G401 (cell line): ENCODE measurements around the gene ZNF169. TPM values are rescaled to one million over a fixed set of nuclear protein-coding genes. Genes with fewer than 3 reads are reported as not detected.
"Not testable (repeated sequence)": the region's sequence is repeated elsewhere in the genome, so short reads cannot be mapped to it uniquely, and the experiment has no call there.

Source experiments
- DNase-seq: peaks from one replicate; pipeline ENCODE4 v3.0.0-alpha.2; 2015; ENCODE audit warnings: low spot score
- in situ Hi-C: cut with HindIII; loops from 2 replicates; pipeline ENCODE4 v1.10.0; 2016; ENCODE audit warnings: low sequenced_read_pairs, mixed read lengths
- total RNA-seq: library from RNA; depleted of rRNA; stranded (reverse); fragments of >200 nt; shearing (Covaris generic); gene quantifications from 2 replicates; pipeline ENCODE4 v1.2.3, GENCODE V29; 2014; rRNA removed

ZNF169 gene
- total RNA-seq, 1 experiment from 2014 or later: 1.0 TPM

- in situ Hi-C loops, DNase-seq: not testable (repeated sequence)
These were observed 77.3 kb downstream of the ZNF169 start for GRCh38 chr9:94336445-94336844.

- DNase-seq, in situ Hi-C loops: not testable (repeated sequence)
These were observed 79.6 kb downstream of the ZNF169 start for GRCh38 chr9:94338723-94339122.

DNA sequence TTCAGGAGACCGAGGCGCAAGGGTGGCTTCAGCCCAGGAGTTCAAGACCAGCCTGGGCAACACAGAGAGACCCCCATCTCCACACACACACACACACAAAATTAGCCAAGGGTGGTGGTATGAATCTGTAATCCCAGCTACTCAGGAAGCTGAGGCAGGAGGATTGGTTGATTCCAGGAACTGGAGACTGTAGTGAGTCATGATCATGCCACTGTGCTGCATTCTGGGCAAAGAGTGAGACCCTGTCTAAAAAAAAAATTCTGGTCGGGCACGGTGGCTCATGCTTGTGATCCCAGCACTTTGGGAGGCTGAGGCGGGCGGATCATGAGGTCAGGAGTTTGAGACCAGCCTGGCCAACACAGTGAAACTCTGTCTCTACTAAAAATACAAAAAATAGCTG lies 80.6 kb downstream of the ZNF169 start:
- in situ Hi-C loops, DNase-seq: not testable (repeated sequence)

DNA sequence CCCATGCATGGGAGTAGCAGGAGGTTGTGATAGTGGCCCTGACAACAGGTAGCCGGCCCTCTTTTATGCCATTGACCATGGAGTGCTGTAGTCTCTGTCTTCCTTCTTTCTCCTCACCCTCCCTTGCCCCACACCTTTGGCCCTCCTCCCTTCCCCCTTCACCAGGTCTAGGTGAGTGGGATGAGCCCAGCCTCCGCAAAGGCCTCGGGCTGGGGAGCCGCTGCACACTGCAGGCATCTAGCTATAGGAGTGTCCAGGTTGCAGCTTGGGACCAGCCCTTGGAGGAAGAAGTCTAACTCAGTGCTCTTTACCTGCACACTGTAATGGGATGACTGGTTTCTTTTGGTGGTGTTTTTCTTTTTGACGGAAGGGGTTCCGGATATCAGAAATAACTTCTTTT lies 81.7 kb downstream of the ZNF169 start:
- in situ Hi-C loops, DNase-seq: not testable (repeated sequence)

DNA sequence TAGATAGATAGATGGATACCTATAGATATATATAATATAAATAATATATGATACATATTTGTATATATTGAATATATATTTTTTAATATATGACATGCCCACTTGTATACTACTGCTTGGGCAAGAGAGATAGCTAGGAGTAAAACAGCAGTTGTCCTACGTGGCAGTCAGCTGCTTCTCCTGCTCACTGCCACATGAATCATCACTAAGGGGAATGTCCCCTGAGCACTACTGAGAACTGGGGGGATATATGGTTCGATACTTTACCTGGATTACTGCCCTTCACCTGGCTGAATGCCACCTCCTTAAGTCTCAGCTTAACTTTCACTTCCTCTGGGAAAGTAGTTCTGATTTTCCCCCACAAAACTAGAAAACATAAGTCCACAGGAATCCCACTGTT lies 82.6 kb downstream of the ZNF169 start:
- DNase-seq, in situ Hi-C loops: not testable (repeated sequence)

DNA sequence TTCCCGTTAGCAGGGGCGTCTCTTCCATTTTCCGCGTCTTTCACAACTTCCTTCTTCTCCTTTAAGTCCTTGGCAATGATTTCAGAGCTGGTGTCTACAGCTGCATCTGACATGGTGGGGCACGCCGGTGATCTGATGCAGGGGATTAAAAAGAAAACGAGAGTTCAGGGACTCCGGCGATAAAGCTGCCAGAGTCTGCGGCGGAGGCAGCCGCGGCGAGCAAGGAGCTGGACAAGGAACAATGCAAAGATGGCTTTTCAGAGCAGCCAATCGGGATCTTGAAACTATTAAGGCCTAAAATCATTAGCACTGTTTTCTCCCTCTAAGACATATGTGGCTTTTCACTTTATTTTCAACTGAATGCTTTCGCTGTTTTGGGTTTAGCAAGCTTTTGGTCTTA lies 88.4 kb downstream of the ZNF169 start:
- DNase-seq, in situ Hi-C loops: not testable (repeated sequence)

DNA sequence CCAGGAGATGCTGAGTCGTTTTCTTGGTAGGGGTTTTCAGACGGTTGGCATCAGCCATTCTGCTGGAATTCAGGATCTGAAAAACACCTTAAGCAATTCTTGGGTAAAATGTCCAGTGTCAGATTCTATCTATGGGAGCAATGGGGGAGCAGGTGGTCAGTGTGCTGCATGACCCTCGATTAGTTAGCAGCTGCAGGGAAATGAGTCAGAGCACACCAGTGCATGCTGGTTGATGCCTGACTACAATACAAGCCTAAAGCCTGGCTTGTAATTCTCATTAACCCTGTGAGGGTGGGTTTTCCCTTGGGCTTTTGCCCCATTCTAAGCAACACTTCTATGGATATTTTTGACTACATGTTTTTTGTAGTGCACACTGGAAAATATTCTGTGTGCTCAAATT lies 89.7 kb downstream of the ZNF169 start:
- DNase-seq, in situ Hi-C loops: not testable (repeated sequence)

Other genes starting within 250 kb of the ZNF169 start
- 4.1 and 5.4 TPM in 2 replicates for gene PTPDC1, start 174.8 kb upstream of the ZNF169 start, total RNA-seq
- gene NUTM2F, start 69.3 kb downstream of the ZNF169 start, total RNA-seq: not detected in 2 replicates